ENCODE results near the gene ATP11A.

Gene ATP11A

GRCh38 chr13:112895521-112896465 lies 206.0 kb downstream of the ATP11A start:
- TF ChIP-seq ZBTB10 (tag by site-specific recombination; IDR thresholded peaks at IDR 0.05) (0 out of 2 replicates have a peak, but pooled peaks have one; percentile 27), ZNF670 (tag by site-specific recombination; IDR thresholded peaks at IDR 0.05; ENCODE audit: low read depth) (no peak)
- ChIA-PET POLR2A (no interaction called here), CTCF (interaction anchor here (0.5 kb wide), 1 partner anchor 384 kb away, joined by 3 read pairs; no protein-coding TSS in a partner anchor)
- no peak overlapping the region for H3K27ac ChIP-seq (ENCODE audit: extremely low read depth, low read depth, low read length)
- H3K36me3 ChIP-seq (ENCODE audit: control insufficient read depth in 2 of 2, insufficient read depth in 1 of 2, low read length in 2 of 2), result no peaks in the 10 kb centered on the region
- peaks cover 2% of the 10 kb centered on the region; the same call in 1 of the 2 replicates for H3K4me1 ChIP-seq (ENCODE audit: control insufficient read depth, insufficient read depth, low read length)
- H3K9me3 ChIP-seq (ENCODE audit: control insufficient read depth, insufficient read depth, low read depth, low read length), result no peaks in the 10 kb centered on the region
- H3K4me3 ChIP-seq (ENCODE audit: low read depth, low read length), result no peak overlapping the region

- Histone ChIP-seq H3K36me3 (ENCODE audit: control insufficient read depth in 2 of 2, insufficient read depth in 1 of 2, low read length in 2 of 2) (no peaks in the 10 kb centered on the region), H3K4me1 (ENCODE audit: control insufficient read depth, insufficient read depth, low read length) (peaks cover 2% of the 10 kb centered on the region; the same call in 1 of the 2 replicates), H3K4me3 (ENCODE audit: low read depth, low read length) (no peak overlapping the region), H3K9me3 (ENCODE audit: control insufficient read depth, insufficient read depth, low read depth, low read length) (no peaks in the 10 kb centered on the region), H3K27ac (ENCODE audit: extremely low read depth, low read depth, low read length) (no peak overlapping the region)
- ChIA-PET POLR2A (no interaction called here), CTCF (interaction anchor here (0.5 to 1.2 kb wide), 4 partner anchors 15 to 385 kb away, joined by 3 to 4 read pairs (median 3); no protein-coding TSS in a partner anchor)
- TF ChIP-seq SCRT2 (tag by site-specific recombination; IDR thresholded peaks at IDR 0.05) (0 out of 2 replicates have a peak, but pooled peaks have one; percentile 12), ZNF366 (tag by site-specific recombination; conservative IDR thresholded peaks at IDR 0.05) (no peak)
Measured at GRCh38 chr13:112896736-112897602, 207.1 kb downstream of the ATP11A start.

- H3K4me3 ChIP-seq (ENCODE audit: low read depth, low read length), result no peak overlapping the region
- ChIA-PET POLR2A (no interaction called here), CTCF (interaction anchor here (0.5 to 1.2 kb wide), 3 partner anchors 15 to 105 kb away, joined by 3 to 4 read pairs (median 3); no protein-coding TSS in a partner anchor)
- H3K9me3 ChIP-seq (ENCODE audit: control insufficient read depth, insufficient read depth, low read depth, low read length), result no peaks in the 10 kb centered on the region
- no peak for TF ChIP-seq ZBTB8A (tag by site-specific recombination; IDR thresholded peaks at IDR 0.05)
- no peak for TF ChIP-seq ZNF623 (tag by site-specific recombination; IDR thresholded peaks at IDR 0.05)
- TF ChIP-seq YY1 (tag by site-specific recombination; IDR thresholded peaks at IDR 0.05), result no peak
- TF ChIP-seq REPIN1 (tag by site-specific recombination; IDR thresholded peaks at IDR 0.05; ENCODE audit: low read depth), result no peak
- TF ChIP-seq PRDM1 (tag by site-specific recombination; IDR thresholded peaks at IDR 0.05), result no peak
- no peak for TF ChIP-seq ZBTB17 (tag by site-specific recombination; IDR thresholded peaks at IDR 0.05)
- TF ChIP-seq HOXC10 (CRISPR knock-in tag; IDR thresholded peaks at IDR 0.05), result no peak
- TF ChIP-seq BCL11B (tag by site-specific recombination; IDR thresholded peaks at IDR 0.05; ENCODE audit: low read depth), result no peak
- peaks cover 2% of the 10 kb centered on the region; the same call in 1 of the 2 replicates for H3K4me1 ChIP-seq (ENCODE audit: control insufficient read depth, insufficient read depth, low read length)
- no peaks in the 10 kb centered on the region for H3K36me3 ChIP-seq (ENCODE audit: control insufficient read depth in 2 of 2, insufficient read depth in 1 of 2, low read length in 2 of 2)
- H3K27ac ChIP-seq (ENCODE audit: extremely low read depth, low read depth, low read length), result no peak overlapping the region
Measured at GRCh38 chr13:112897603-112897955, 207.7 kb downstream of the ATP11A start.

Measured in HEK293 (cell line).